Measurements from ENCODE around the gene DLG1. TPM values are rescaled to one million over a fixed set of nuclear protein-coding genes. Genes with fewer than 3 reads are reported as not detected.

Gene DLG1
- total RNA-seq, 1 experiment from 2014 or later: 89.8 TPM

- TF ChIP-seq RAD21 (IDR thresholded peaks at IDR 0.05; ENCODE audit: low read depth) (peak; percentile 33), JUND (IDR thresholded peaks at IDR 0.05) (no peak), FOSL1 (IDR thresholded peaks at IDR 0.05; ENCODE audit: low read depth) (no peak), ELF1 (IDR thresholded peaks at IDR 0.05; ENCODE audit: borderline replicate concordance, low read depth) (no peak), POLR2AphosphoS5 (IDR thresholded peaks at IDR 0.05; ENCODE audit: low read depth, low read length) (no peak), ZFX (IDR thresholded peaks at IDR 0.05) (no peak), YY1 (IDR thresholded peaks at IDR 0.05; ENCODE audit: extremely low read depth, insufficient replicate concordance, low read depth, low read length) (no peak), CEBPB (IDR thresholded peaks at IDR 0.05; ENCODE audit: low read depth) (no peak), EGR1 (IDR thresholded peaks at IDR 0.05; ENCODE audit: low read depth) (no peak)
- TF ChIP-seq, protein P1, sequence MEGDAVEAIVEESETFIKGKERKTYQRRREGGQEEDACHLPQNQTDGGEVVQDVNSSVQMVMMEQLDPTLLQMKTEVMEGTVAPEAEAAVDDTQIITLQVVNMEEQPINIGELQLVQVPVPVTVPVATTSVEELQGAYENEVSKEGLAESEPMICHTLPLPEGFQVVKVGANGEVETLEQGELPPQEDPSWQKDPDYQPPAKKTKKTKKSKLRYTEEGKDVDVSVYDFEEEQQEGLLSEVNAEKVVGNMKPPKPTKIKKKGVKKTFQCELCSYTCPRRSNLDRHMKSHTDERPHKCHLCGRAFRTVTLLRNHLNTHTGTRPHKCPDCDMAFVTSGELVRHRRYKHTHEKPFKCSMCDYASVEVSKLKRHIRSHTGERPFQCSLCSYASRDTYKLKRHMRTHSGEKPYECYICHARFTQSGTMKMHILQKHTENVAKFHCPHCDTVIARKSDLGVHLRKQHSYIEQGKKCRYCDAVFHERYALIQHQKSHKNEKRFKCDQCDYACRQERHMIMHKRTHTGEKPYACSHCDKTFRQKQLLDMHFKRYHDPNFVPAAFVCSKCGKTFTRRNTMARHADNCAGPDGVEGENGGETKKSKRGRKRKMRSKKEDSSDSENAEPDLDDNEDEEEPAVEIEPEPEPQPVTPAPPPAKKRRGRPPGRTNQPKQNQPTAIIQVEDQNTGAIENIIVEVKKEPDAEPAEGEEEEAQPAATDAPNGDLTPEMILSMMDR (IDR thresholded peaks at IDR 0.05 in 2 of 3, conservative IDR thresholded peaks at IDR 0.05 in 1 of 3; ENCODE audit: borderline replicate concordance in 1 of 3, insufficient read depth in 1 of 3, low read depth in 2 of 3, low read length in 2 of 3): peak in 2 of 3 experiments; percentile 32 to 37; a peak in 3 of 6 replicates
- TF ChIP-seq, protein P2, sequence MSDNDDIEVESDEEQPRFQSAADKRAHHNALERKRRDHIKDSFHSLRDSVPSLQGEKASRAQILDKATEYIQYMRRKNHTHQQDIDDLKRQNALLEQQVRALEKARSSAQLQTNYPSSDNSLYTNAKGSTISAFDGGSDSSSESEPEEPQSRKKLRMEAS (IDR thresholded peaks at IDR 0.05): no peak
- H3K4me3 ChIP-seq (replicated peaks in 1 of 2; ENCODE audit: low read depth in 1 of 2, low read length in 2 of 2): no peak overlapping the region
- H3K9me2 ChIP-seq (ENCODE audit: insufficient read depth): no peaks in the 10 kb centered on the region
- ChIA-PET POLR2A (interaction anchor here (1.0 kb wide), 1 partner anchor 17 kb away, joined by 3 read pairs; no protein-coding TSS in a partner anchor), RAD21 (ENCODE audit: low non-redundant PET in 1 of 2, low total read pairs in 2 of 2, uncharacterized antibody in 2 of 2, unreplicated experiment in 2 of 2) (no interaction called here), CTCF (interaction anchor here (1.0 to 1.9 kb wide), 4 partner anchors 14 to 123 kb away, joined by 3 to 5 read pairs (median 4); no protein-coding TSS in a partner anchor)
- DNase-seq (ENCODE audit: low read depth, low spot score) (peak; percentile 27), ATAC-seq (peak; percentile 96)
- no peaks in the 10 kb centered on the region for H3K9me3 ChIP-seq (ENCODE audit: control insufficient read depth in 1 of 2, insufficient read depth in 1 of 2, low read depth in 1 of 2, low read length in 2 of 2)
- intact Hi-C loops (cut with micrococcal nuclease): no loop called here
- no peaks in the 10 kb centered on the region for H3K36me3 ChIP-seq (ENCODE audit: control insufficient read depth in 1 of 2, insufficient read depth in 2 of 2, low read length in 2 of 2)
- H3K4me2 ChIP-seq (ENCODE audit: low read length): no peak overlapping the region
- H3K27me3 ChIP-seq (ENCODE audit: insufficient read depth, low read length): no peaks in the 10 kb centered on the region
- H3K4me1 ChIP-seq (ENCODE audit: control insufficient read depth in 1 of 2, insufficient read depth in 2 of 2, low read length in 2 of 2): no peaks in the 10 kb centered on the region
- H3K9ac ChIP-seq (ENCODE audit: low read length): no peak overlapping the region
- H4K20me1 ChIP-seq (ENCODE audit: insufficient read depth): no peaks in the 10 kb centered on the region
- H2AFZ ChIP-seq (ENCODE audit: low read depth, low read length, poor library complexity, severe bottlenecking): peak overlapping the region; percentile 75
- no peak overlapping the region for H3K27ac ChIP-seq (ENCODE audit: low read depth, low read length)
- H3K79me2 ChIP-seq (ENCODE audit: insufficient read depth, low read length): no peaks in the 10 kb centered on the region
- no TSS peak for BruUV-seq (replicated peaks)
Measured at GRCh38 chr3:197331131-197331530, 32.7 kb upstream of the DLG1 start.

Measured in HCT116 (cell line).